Measurements from ENCODE around the gene ZNF740.

ZNF740 gene

GRCh38 chr12:53192531-53193021 lies 12.1 kb downstream of the ZNF740 start:
- TF ChIP-seq CREB5 (CRISPR knock-in tag; IDR thresholded peaks at IDR 0.05; ENCODE audit: low read depth) (no peak), ZC3H10 (CRISPR knock-in tag; IDR thresholded peaks at IDR 0.05) (no peak), ZFP30 (CRISPR knock-in tag; IDR thresholded peaks at IDR 0.05) (no peak), CSDC2 (CRISPR knock-in tag; IDR thresholded peaks at IDR 0.05) (no peak), ZNF565 (CRISPR knock-in tag; conservative IDR thresholded peaks at IDR 0.05; ENCODE audit: low read depth) (no peak), PATZ1 (CRISPR knock-in tag; IDR thresholded peaks at IDR 0.05; ENCODE audit: borderline replicate concordance) (no peak), BACH2 (CRISPR knock-in tag; IDR thresholded peaks at IDR 0.05; ENCODE audit: borderline replicate concordance) (no peak)
- TF ChIP-seq, protein P1, sequence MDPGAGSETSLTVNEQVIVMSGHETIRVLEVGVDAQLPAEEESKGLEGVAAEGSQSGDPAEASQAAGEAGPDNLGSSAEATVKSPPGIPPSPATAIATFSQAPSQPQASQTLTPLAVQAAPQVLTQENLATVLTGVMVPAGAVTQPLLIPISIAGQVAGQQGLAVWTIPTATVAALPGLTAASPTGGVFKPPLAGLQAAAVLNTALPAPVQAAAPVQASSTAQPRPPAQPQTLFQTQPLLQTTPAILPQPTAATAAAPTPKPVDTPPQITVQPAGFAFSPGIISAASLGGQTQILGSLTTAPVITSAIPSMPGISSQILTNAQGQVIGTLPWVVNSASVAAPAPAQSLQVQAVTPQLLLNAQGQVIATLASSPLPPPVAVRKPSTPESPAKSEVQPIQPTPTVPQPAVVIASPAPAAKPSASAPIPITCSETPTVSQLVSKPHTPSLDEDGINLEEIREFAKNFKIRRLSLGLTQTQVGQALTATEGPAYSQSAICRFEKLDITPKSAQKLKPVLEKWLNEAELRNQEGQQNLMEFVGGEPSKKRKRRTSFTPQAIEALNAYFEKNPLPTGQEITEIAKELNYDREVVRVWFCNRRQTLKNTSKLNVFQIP (CRISPR knock-in tag; IDR thresholded peaks at IDR 0.05; ENCODE audit: borderline replicate concordance, low read depth): no peak
- ATAC-seq: no peak

DNA sequence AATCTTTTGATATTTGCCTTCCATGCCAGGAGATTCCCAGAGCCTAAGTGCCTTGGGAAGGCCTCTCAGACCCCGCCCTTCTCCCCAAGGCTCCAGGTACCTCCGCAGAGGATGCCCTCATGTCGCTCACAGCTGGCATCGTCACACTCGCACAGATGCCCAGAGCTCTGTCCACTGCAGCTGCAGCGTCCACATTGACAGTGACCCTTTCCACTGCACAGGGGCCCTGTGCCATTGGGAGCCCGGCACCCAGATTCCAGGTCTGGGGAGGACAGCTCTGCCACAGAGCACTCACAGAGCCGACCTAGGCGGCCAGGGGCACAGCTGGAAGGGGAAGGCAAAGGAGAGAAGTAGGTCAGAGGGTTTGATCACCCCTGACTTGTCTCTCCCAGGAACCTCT lies 12.5 kb downstream of the ZNF740 start:
- TF ChIP-seq GLIS3 (CRISPR knock-in tag; IDR thresholded peaks at IDR 0.05): no peak
- TF ChIP-seq, protein P2, sequence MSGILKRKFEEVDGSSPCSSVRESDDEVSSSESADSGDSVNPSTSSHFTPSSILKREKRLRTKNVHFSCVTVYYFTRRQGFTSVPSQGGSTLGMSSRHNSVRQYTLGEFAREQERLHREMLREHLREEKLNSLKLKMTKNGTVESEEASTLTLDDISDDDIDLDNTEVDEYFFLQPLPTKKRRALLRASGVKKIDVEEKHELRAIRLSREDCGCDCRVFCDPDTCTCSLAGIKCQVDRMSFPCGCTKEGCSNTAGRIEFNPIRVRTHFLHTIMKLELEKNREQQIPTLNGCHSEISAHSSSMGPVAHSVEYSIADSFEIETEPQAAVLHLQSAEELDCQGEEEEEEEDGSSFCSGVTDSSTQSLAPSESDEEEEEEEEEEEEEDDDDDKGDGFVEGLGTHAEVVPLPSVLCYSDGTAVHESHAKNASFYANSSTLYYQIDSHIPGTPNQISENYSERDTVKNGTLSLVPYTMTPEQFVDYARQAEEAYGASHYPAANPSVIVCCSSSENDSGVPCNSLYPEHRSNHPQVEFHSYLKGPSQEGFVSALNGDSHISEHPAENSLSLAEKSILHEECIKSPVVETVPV (CRISPR knock-in tag; IDR thresholded peaks at IDR 0.05): no peak
- no peak for TF ChIP-seq TOX (CRISPR knock-in tag; IDR thresholded peaks at IDR 0.05; ENCODE audit: borderline replicate concordance)
- TF ChIP-seq SNAI2 (CRISPR knock-in tag; IDR thresholded peaks at IDR 0.05): no peak
- TF ChIP-seq, protein P3, sequence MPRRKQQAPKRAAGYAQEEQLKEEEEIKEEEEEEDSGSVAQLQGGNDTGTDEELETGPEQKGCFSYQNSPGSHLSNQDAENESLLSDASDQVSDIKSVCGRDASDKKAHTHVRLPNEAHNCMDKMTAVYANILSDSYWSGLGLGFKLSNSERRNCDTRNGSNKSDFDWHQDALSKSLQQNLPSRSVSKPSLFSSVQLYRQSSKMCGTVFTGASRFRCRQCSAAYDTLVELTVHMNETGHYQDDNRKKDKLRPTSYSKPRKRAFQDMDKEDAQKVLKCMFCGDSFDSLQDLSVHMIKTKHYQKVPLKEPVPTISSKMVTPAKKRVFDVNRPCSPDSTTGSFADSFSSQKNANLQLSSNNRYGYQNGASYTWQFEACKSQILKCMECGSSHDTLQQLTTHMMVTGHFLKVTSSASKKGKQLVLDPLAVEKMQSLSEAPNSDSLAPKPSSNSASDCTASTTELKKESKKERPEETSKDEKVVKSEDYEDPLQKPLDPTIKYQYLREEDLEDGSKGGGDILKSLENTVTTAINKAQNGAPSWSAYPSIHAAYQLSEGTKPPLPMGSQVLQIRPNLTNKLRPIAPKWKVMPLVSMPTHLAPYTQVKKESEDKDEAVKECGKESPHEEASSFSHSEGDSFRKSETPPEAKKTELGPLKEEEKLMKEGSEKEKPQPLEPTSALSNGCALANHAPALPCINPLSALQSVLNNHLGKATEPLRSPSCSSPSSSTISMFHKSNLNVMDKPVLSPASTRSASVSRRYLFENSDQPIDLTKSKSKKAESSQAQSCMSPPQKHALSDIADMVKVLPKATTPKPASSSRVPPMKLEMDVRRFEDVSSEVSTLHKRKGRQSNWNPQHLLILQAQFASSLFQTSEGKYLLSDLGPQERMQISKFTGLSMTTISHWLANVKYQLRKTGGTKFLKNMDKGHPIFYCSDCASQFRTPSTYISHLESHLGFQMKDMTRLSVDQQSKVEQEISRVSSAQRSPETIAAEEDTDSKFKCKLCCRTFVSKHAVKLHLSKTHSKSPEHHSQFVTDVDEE (CRISPR knock-in tag; IDR thresholded peaks at IDR 0.05): no peak
- TF ChIP-seq CREB5 (CRISPR knock-in tag; IDR thresholded peaks at IDR 0.05; ENCODE audit: low read depth): no peak
- no peak for TF ChIP-seq BACH2 (CRISPR knock-in tag; IDR thresholded peaks at IDR 0.05; ENCODE audit: borderline replicate concordance)
- no peak for TF ChIP-seq TCF4 (CRISPR knock-in tag; IDR thresholded peaks at IDR 0.05; ENCODE audit: borderline replicate concordance)
- no peak for ATAC-seq

DNA sequence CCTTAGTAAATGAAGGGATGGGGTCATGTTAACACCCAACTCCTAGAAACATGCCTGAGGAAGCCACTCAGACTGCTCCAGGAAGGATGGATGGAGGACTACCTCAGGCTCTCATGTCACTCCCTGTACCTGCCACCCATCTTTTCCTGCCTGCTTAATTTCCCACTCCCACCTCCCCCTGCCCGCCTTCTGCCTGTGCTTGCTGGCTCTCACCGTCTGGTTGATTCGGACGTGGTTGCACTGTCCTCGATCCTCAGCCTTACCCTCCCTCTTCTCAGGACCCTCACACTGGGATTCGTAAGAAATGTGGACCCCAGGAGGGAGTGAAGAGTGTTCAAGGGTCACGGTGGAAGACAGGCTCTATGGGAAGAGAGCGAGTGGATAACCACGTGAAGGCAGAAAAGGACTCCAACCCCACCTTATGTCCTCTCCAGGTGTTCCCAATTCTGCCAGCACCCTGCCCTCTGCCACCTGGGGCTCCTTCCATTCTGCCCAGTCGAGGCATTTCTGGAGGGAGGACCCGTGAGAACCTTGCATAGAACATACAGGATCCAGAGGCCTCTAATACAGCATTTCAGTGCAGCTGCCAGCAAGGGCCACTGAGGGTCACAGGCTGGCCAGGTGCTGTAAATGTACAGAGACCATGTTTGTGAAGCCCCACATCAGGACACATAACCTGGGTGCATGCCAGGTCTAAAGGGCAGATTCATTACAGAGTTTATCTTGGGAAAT lies 13.6 kb downstream of the ZNF740 start:
- no peak for ATAC-seq
- TF ChIP-seq ZNF565 (CRISPR knock-in tag; conservative IDR thresholded peaks at IDR 0.05; ENCODE audit: low read depth): no peak
- no peak for TF ChIP-seq ZNF8 (CRISPR knock-in tag; IDR thresholded peaks at IDR 0.05)
- no peak for TF ChIP-seq ZFP3 (CRISPR knock-in tag; IDR thresholded peaks at IDR 0.05)
- TF ChIP-seq CREB5 (CRISPR knock-in tag; IDR thresholded peaks at IDR 0.05; ENCODE audit: low read depth): no peak
- TF ChIP-seq ZFP30 (CRISPR knock-in tag; IDR thresholded peaks at IDR 0.05): no peak
- TF ChIP-seq, protein P2 (CRISPR knock-in tag; IDR thresholded peaks at IDR 0.05): no peak
- TF ChIP-seq, protein P3 (CRISPR knock-in tag; IDR thresholded peaks at IDR 0.05): no peak
